ENCODE measurements around the gene GAA. TPM values are rescaled to one million over a fixed set of nuclear protein-coding genes. Genes with fewer than 3 reads are reported as not detected.

GAA gene
- total RNA-seq, 1 donor from 2014 or later, result 17.9 TPM

GRCh38 chr17:80091376-80091775 lies 10.0 kb upstream of the GAA start:
- no peaks in the 10 kb centered on the region for H3K36me3 Mint-ChIP-seq (ENCODE audit: low read depth)
- H3K4me1 Mint-ChIP-seq, result no peaks in the 10 kb centered on the region
- intact Hi-C loops (cut with micrococcal nuclease), result no loop called here
- no peaks in the 10 kb centered on the region for H3K9me3 Mint-ChIP-seq
- no peak overlapping the region for H3K27ac Mint-ChIP-seq
- H3K27me3 Mint-ChIP-seq, result peaks cover 6% of the 10 kb centered on the region
- H3K4me3 Mint-ChIP-seq, result no peak overlapping the region
- no peak for DNase-seq

GRCh38 chr17:80092959-80093358 lies 8.4 kb upstream of the GAA start:
- no peaks in the 10 kb centered on the region for H3K36me3 Mint-ChIP-seq (ENCODE audit: low read depth)
- H3K27ac Mint-ChIP-seq, result no peak overlapping the region
- no peaks in the 10 kb centered on the region for H3K9me3 Mint-ChIP-seq
- no peaks in the 10 kb centered on the region for H3K4me1 Mint-ChIP-seq
- no peak overlapping the region for H3K4me3 Mint-ChIP-seq
- peaks cover 6% of the 10 kb centered on the region for H3K27me3 Mint-ChIP-seq
- intact Hi-C loops (cut with micrococcal nuclease), result no loop called here
- no peak for DNase-seq

- peaks cover 7% of the 10 kb centered on the region for H3K4me1 Mint-ChIP-seq
- no peaks in the 10 kb centered on the region for H3K9me3 Mint-ChIP-seq
- no peaks in the 10 kb centered on the region for H3K36me3 Mint-ChIP-seq (ENCODE audit: low read depth)
- no peak for DNase-seq
- no peak overlapping the region for H3K4me3 Mint-ChIP-seq
- intact Hi-C loops (cut with micrococcal nuclease), result no loop called here
- peaks cover 9% of the 10 kb centered on the region for H3K27me3 Mint-ChIP-seq
- H3K27ac Mint-ChIP-seq, result no peak overlapping the region
Measured at GRCh38 chr17:80095038-80095843, 6.1 kb upstream of the GAA start.

DNA sequence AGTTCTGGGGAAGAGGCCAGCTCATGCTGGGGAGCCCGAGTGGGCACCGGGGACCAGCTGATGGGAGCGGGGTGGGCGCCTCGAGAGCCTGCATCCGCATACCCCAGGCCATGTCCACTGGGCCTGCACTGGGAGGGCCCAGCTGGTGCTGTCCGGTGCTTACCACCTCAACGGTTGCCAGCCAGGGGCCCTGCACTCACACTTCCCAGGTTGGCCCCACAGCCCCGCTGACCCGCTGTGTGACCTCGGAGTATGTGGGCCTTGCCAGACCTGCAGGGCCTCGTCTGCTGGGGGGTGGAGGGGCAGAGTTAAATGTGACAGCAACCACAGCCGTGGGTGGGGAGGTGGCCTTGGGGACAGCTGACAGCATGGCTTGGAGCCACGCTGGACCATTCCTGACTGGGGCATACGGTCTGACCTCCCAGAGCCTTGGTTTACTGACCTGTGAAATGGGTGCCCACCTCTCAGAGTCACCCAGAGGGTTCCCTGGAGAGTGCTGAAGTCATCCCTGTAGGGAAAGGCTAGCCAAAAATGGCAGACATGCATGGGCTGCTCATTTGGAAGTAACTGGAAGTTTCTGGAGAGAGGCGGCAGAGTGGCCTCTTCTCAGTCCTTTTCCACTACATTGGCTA lies 5.4 kb upstream of the GAA start:
- Mint-ChIP-seq H3K27me3 (peaks cover 11% of the 10 kb centered on the region), H3K4me1 (peaks cover 14% of the 10 kb centered on the region), H3K36me3 (ENCODE audit: low read depth) (no peaks in the 10 kb centered on the region), H3K27ac (no peak overlapping the region), H3K9me3 (no peaks in the 10 kb centered on the region), H3K4me3 (no peak overlapping the region)
- intact Hi-C loops (cut with micrococcal nuclease), result no loop called here
- DNase-seq, result no peak

DNA sequence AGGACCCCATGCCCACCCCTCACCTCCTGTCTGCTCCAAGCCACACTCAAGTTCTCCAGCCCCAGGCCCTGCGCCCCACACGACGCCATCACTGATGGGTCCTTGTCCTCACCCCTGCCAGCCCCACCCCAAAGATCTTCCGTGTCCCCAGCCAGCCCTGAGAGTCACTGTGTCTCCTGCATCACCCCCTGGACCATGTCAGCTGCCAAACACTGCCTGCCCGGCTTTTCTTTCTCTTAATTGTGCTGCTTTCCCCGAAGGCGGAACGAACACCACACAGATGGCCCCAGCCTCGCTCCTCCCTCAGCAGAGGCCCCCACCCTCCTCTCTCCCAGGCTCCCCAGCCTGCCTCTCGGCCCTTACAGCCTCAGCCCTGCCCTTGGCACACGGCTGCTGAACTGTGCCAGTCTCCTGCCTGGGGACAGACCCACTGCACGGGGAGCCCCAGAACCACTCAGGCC lies 4.8 kb upstream of the GAA start:
- H3K9me3 Mint-ChIP-seq, result no peaks in the 10 kb centered on the region
- intact Hi-C loops (cut with micrococcal nuclease), result no loop called here
- peaks cover 9% of the 10 kb centered on the region for H3K27me3 Mint-ChIP-seq
- H3K4me3 Mint-ChIP-seq, result no peak overlapping the region
- peaks cover 15% of the 10 kb centered on the region for H3K4me1 Mint-ChIP-seq
- DNase-seq, result no peak
- H3K36me3 Mint-ChIP-seq (ENCODE audit: low read depth), result no peaks in the 10 kb centered on the region
- no peak overlapping the region for H3K27ac Mint-ChIP-seq

DNA sequence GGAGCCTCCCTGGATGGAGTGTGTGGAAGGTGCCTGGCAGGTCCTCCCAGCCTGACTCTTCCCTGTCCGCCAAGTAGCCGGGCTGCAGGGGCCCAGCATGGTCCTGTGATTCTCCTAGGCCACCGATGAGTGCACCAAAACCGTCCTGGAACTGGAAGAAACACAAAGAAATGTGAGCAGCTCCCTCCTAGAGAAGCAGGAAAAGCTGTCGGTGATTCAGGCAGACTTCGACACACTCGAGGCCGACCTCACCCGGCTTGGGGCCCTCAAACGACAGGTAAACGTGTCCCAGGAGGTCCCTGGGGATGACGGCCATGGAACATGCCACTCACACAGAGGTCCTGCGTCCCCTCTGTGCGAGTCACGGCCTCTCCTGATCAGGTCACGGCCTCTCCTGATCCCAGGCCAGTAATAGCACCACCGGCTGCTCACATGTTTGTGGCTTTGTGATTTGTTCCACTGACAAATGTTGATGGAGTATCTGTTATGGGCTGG lies 4.2 kb upstream of the GAA start:
- peak; percentile 54 for DNase-seq
- no peak overlapping the region for H3K27ac Mint-ChIP-seq
- H3K4me3 Mint-ChIP-seq, result no peak overlapping the region
- H3K36me3 Mint-ChIP-seq (ENCODE audit: low read depth), result no peaks in the 10 kb centered on the region
- H3K9me3 Mint-ChIP-seq, result no peaks in the 10 kb centered on the region
- intact Hi-C loops (cut with micrococcal nuclease), result no loop called here
- H3K4me1 Mint-ChIP-seq, result peaks cover 18% of the 10 kb centered on the region
- H3K27me3 Mint-ChIP-seq, result peaks cover 9% of the 10 kb centered on the region

GRCh38 chr17:80097844-80098691 lies 3.3 kb upstream of the GAA start:
- no peaks in the 10 kb centered on the region for H3K36me3 Mint-ChIP-seq (ENCODE audit: low read depth)
- no peak overlapping the region for H3K27ac Mint-ChIP-seq
- H3K27me3 Mint-ChIP-seq, result peaks cover 7% of the 10 kb centered on the region
- H3K4me1 Mint-ChIP-seq, result peaks cover 21% of the 10 kb centered on the region
- H3K4me3 Mint-ChIP-seq, result no peak overlapping the region
- H3K9me3 Mint-ChIP-seq, result no peaks in the 10 kb centered on the region
- intact Hi-C loops (cut with micrococcal nuclease), result no loop called here
- DNase-seq, result no peak

GRCh38 chr17:80099291-80100034 lies 1.9 kb upstream of the GAA start:
- Mint-ChIP-seq H3K27ac (no peak overlapping the region), H3K4me1 (peaks cover 24% of the 10 kb centered on the region), H3K4me3 (peak overlapping the region; percentile 26), H3K27me3 (peaks cover 8% of the 10 kb centered on the region), H3K36me3 (ENCODE audit: low read depth) (no peaks in the 10 kb centered on the region), H3K9me3 (no peaks in the 10 kb centered on the region)
- no peak for DNase-seq
- intact Hi-C loops (cut with micrococcal nuclease), result loop anchor here (2.0 kb wide), 1 partner anchor 155 kb away; no protein-coding TSS in a partner anchor

DNA sequence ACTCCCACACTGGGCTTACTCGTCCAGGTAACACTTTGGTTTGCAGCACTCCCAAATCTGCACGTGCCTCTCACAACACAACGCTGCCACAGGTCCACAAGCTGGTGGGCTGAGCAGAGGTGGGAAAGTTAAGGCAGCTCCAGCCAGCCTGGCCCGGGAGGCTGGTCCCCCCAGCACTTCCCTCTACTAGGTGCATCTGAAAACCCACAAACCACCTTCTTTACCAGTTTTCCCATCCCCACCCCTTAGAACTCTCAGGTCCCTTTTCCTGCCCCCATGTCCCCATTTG lies 1.4 kb upstream of the GAA start:
- no peaks in the 10 kb centered on the region for H3K36me3 Mint-ChIP-seq (ENCODE audit: low read depth)
- DNase-seq, result no peak
- peaks cover 8% of the 10 kb centered on the region for H3K27me3 Mint-ChIP-seq
- intact Hi-C loops (cut with micrococcal nuclease), result loop anchor here (2.0 kb wide), 1 partner anchor 155 kb away; no protein-coding TSS in a partner anchor
- peak overlapping the region; percentile 72 for H3K27ac Mint-ChIP-seq
- no peaks in the 10 kb centered on the region for H3K9me3 Mint-ChIP-seq
- H3K4me3 Mint-ChIP-seq, result peak overlapping the region; percentile 88
- H3K4me1 Mint-ChIP-seq, result peaks cover 24% of the 10 kb centered on the region

DNA sequence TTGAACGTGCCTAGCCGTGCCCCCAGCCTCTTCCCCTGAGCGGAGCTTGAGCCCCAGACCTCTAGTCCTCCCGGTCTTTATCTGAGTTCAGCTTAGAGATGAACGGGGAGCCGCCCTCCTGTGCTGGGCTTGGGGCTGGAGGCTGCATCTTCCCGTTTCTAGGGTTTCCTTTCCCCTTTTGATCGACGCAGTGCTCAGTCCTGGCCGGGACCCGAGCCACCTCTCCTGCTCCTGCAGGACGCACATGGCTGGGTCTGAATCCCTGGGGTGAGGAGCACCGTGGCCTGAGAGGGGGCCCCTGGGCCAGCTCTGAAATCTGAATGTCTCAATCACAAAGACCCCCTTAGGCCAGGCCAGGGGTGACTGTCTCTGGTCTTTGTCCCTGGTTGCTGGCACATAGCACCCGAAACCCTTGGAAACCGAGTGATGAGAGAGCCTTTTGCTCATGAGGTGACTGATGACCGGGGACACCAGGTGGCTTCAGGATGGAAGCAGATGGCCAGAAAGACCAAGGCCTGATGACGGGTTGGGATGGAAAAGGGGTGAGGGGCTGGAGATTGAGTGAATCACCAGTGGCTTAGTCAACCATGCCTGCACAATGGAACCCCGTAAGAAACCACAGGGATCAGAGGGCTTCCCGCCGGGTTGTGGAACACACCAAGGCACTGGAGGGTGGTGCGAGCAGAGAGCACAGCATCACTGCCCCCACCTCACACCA lies 724 bp downstream of the GAA start:
- Mint-ChIP-seq H3K4me1 (peaks cover 24% of the 10 kb centered on the region), H3K9me3 (no peaks in the 10 kb centered on the region), H3K27ac (peak overlapping the region; percentile 87), H3K4me3 (peak overlapping the region; percentile 95), H3K27me3 (peaks cover 8% of the 10 kb centered on the region), H3K36me3 (ENCODE audit: low read depth) (no peaks in the 10 kb centered on the region)
- intact Hi-C loops (cut with micrococcal nuclease), result loop anchor here (1.0 to 2.0 kb wide), 2 partner anchors 45 to 153 kb away; partner anchors contain the start of gene EIF4A3
- peak; percentile 66 for DNase-seq

DNA sequence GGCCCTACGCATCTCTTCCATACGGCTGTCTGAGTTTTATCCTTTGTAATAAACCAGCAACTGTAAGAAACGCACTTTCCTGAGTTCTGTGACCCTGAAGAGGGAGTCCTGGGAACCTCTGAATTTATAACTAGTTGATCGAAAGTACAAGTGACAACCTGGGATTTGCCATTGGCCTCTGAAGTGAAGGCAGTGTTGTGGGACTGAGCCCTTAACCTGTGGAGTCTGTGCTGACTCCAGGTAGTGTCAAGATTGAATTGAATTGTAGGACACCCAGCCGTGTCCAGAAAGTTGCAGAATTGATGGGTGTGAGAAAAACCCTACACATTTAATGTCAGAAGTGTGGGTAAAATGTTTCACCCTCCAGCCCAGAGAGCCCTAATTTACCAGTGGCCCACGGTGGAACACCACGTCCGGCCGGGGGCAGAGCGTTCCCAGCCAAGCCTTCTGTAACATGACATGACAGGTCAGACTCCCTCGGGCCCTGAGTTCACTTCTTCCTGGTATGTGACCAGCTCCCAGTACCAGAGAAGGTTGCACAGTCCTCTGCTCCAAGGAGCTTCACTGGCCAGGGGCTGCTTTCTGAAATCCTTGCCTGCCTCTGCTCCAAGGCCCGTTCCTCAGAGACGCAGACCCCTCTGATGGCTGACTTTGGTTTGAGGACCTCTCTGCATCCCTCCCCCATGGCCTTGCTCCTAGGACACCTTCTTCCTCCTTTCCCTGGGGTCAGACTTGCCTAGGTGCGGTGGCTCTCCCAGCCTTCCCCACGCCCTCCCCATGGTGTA lies 1.5 kb downstream of the GAA start:
- DNase-seq, result no peak
- intact Hi-C loops (cut with micrococcal nuclease), result no loop called here
- no peak overlapping the region for H3K27ac Mint-ChIP-seq

DNA sequence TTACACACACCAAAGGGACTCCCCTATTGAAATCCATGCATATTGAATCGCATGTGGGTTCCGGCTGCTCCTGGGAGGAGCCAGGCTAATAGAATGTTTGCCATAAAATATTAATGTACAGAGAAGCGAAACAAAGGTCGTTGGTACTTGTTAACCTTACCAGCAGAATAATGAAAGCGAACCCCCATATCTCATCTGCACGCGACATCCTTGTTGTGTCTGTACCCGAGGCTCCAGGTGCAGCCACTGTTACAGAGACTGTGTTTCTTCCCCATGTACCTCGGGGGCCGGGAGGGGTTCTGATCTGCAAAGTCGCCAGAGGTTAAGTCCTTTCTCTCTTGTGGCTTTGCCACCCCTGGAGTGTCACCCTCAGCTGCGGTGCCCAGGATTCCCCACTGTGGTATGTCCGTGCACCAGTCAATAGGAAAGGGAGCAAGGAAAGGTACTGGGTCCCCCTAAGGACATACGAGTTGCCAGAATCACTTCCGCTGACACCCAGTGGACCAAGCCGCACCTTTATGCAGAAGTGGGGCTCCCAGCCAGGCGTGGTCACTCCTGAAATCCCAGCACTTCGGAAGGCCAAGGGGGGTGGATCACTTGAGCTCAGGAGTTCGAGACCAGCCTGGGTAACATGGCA lies 2.2 kb downstream of the GAA start:
- Mint-ChIP-seq H3K9me3 (no peaks in the 10 kb centered on the region), H3K4me1 (peaks cover 24% of the 10 kb centered on the region), H3K36me3 (ENCODE audit: low read depth) (no peaks in the 10 kb centered on the region), H3K27ac (no peak overlapping the region), H3K27me3 (peaks cover 8% of the 10 kb centered on the region), H3K4me3 (peak overlapping the region; percentile 53)
- intact Hi-C loops (cut with micrococcal nuclease), result no loop called here
- no peak for DNase-seq

More for the DNA sequence above, 1.5 kb downstream of the GAA start:
- no peaks in the 10 kb centered on the region for H3K9me3 Mint-ChIP-seq
- no peaks in the 10 kb centered on the region for H3K36me3 Mint-ChIP-seq (ENCODE audit: low read depth)
- H3K4me3 Mint-ChIP-seq, result peak overlapping the region; percentile 95
- H3K4me1 Mint-ChIP-seq, result peaks cover 24% of the 10 kb centered on the region
- peaks cover 8% of the 10 kb centered on the region for H3K27me3 Mint-ChIP-seq

Measured in activated CD4-positive, alpha-beta T cell treated with anti-CD3 and anti-CD28 coated beads, Interleukin-2, amount 10 ng/mL, durations not matched to agents 24 days and 14 days (primary cell).